ENCODE data around the gene RHOA. TPM values are rescaled to one million over a fixed set of nuclear protein-coding genes. Genes with fewer than 3 reads are reported as not detected.
"Not testable (repeated sequence)": the region's sequence is repeated elsewhere in the genome, so short reads cannot be mapped to it uniquely, and the experiment has no call there.

RHOA gene
- total RNA-seq, 3 donors from 2014 or later = 314 to 686 (median 317) TPM

GRCh38 chr3:49358217-49358883 is 53.4 kb downstream of the RHOA start, which contains the start of gene GPX1:
Gene GPX1, minus strand, starts transcription at chr3:49358353. Its CDS starts 75 bp downstream, at chr3:49358278.
- Histone ChIP-seq H3K9me3 (no peaks in the 10 kb centered on the region), H3K36me3 (no peaks in the 10 kb centered on the region), H3K4me1 (peaks cover 0 to 10% of the 10 kb centered on the region in 2 donors), H3K27ac (peak within 1 kb of the TSS; percentile 89 to 97), H3K4me3 (peak within 1 kb of the TSS; percentile 76 to 97 (median 80)), H3K27me3 (no peaks in the 10 kb centered on the region)
- DNase-seq (ENCODE audit: low spot score in 2 of 2) = peak; percentile 89 to 91
- intact Hi-C loops (cut with DNase I; ENCODE audit: low total_unique reads) = no loop called here
- TF ChIP-seq POLR2AphosphoS5 (IDR thresholded peaks at IDR 0.05) = peak; percentile 80 to 90 (median 87)
- TF ChIP-seq CTCF (IDR thresholded peaks at IDR 0.05) = no peak
- TF ChIP-seq POLR2A (IDR thresholded peaks at IDR 0.05) = peak; percentile 90

GRCh38 chr3:49357443-49358216 is 54.1 kb downstream of the RHOA start:
- H3K4me1 ChIP-seq; H3K36me3 ChIP-seq; H3K27me3 ChIP-seq; H3K9me3 ChIP-seq; intact Hi-C loops (cut with DNase I; ENCODE audit: low total_unique reads): not testable (repeated sequence)
- peak; percentile 36 to 54 for DNase-seq (ENCODE audit: low spot score in 2 of 2)
- Histone ChIP-seq H3K27ac (peak overlapping the region; percentile 89 to 97), H3K4me3 (peak overlapping the region; percentile 76 to 97 (median 80))

DNA sequence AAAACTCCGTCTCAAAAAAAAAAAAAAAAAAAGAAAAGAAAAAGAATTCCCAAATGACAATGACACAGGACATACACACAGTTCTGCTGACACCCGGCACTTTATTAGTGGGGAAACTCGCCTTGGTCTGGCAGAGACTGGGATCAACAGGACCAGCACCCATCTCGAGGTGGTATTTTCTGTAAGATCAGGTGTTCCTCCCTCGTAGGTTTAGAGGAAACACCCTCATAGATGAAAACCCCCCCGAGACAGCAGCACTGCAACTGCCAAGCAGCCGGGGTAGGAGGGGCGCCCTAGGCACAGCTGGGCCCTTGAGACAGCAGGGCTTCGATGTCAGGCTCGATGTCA is 54.7 kb downstream of the RHOA start:
- H3K4me1 ChIP-seq; H3K27me3 ChIP-seq; intact Hi-C loops (cut with DNase I; ENCODE audit: low total_unique reads); H3K9me3 ChIP-seq; DNase-seq (ENCODE audit: low spot score in 2 of 2); H3K36me3 ChIP-seq: not testable (repeated sequence)
- Histone ChIP-seq H3K27ac (peak overlapping the region; percentile 89 to 97), H3K4me3 (peak overlapping the region; percentile 76 to 97 (median 80))

- no peak overlapping the region for H3K4me3 ChIP-seq
- H3K27ac ChIP-seq = peak overlapping the region; percentile 75 to 86
- H3K4me1 ChIP-seq = peaks cover 0 to 5% of the 10 kb centered on the region in 2 donors
- no peak for TF ChIP-seq POLR2A (IDR thresholded peaks at IDR 0.05)
- intact Hi-C loops (cut with DNase I; ENCODE audit: low total_unique reads) = no loop called here
- DNase-seq (ENCODE audit: low spot score in 2 of 2) = no peak
- no peaks in the 10 kb centered on the region for H3K36me3 ChIP-seq
- no peaks in the 10 kb centered on the region for H3K9me3 ChIP-seq
- no peaks in the 10 kb centered on the region for H3K27me3 ChIP-seq
Observed at GRCh38 chr3:49352890-49353421, 58.8 kb downstream of the RHOA start.

GRCh38 chr3:49352281-49352680 is 59.5 kb downstream of the RHOA start:
- no peak for DNase-seq (ENCODE audit: low spot score in 2 of 2)
- H3K4me3 ChIP-seq = no peak overlapping the region
- H3K9me3 ChIP-seq = no peaks in the 10 kb centered on the region
- H3K27ac ChIP-seq = peak overlapping the region; percentile 75 to 86
- intact Hi-C loops (cut with DNase I; ENCODE audit: low total_unique reads) = no loop called here
- no peaks in the 10 kb centered on the region for H3K27me3 ChIP-seq
- peaks cover 0 to 5% of the 10 kb centered on the region in 2 donors for H3K4me1 ChIP-seq
- TF ChIP-seq POLR2A (IDR thresholded peaks at IDR 0.05) (no peak), CTCF (IDR thresholded peaks at IDR 0.05) (no peak), POLR2AphosphoS5 (IDR thresholded peaks at IDR 0.05) (no peak)
- no peaks in the 10 kb centered on the region for H3K36me3 ChIP-seq

GRCh38 chr3:49351521-49352011 is 60.2 kb downstream of the RHOA start:
- DNase-seq (ENCODE audit: low spot score in 2 of 2) = no peak
- Histone ChIP-seq H3K27ac (peak overlapping the region; percentile 75 to 86), H3K4me1 (peaks cover 0 to 5% of the 10 kb centered on the region in 2 donors), H3K27me3 (no peaks in the 10 kb centered on the region), H3K4me3 (no peak overlapping the region), H3K36me3 (no peaks in the 10 kb centered on the region), H3K9me3 (no peaks in the 10 kb centered on the region)
- TF ChIP-seq POLR2AphosphoS5 (IDR thresholded peaks at IDR 0.05) = no peak
- TF ChIP-seq POLR2A (IDR thresholded peaks at IDR 0.05) = no peak
- no peak for TF ChIP-seq CTCF (IDR thresholded peaks at IDR 0.05)
- intact Hi-C loops (cut with DNase I; ENCODE audit: low total_unique reads) = no loop called here

Measured in breast epithelium (tissue), 4 donors.